HepG2 (cell line): ENCODE results near the gene FBXO10. TPM values are rescaled to one million over a fixed set of nuclear protein-coding genes. Genes with fewer than 3 reads are reported as not detected.
A peak's percentile ranks its signal among the peaks of the same experiment; 100 is the strongest.

Experiments used
- ERF ChIP-seq: IDR thresholded peaks from 2 replicates; pipeline ENCODE4 v1.6.1; 2018; ENCODE audit warnings: missing biosample characterization, missing genetic modification reagents
- NFAT5 ChIP-seq: sonication (generic); formaldehyde crosslinking; IDR thresholded peaks from 2 replicates; pipeline ENCODE4 v1.4.0; 2020; ENCODE audit warnings: missing genetic modification reagents
- PRPF4 ChIP-seq: fragments of 200-400 bp; formaldehyde crosslinking; IDR thresholded peaks from 2 replicates; pipeline ENCODE4 v1.6.1; 2016; ENCODE audit warnings: low read length, low read depth; ENCODE audit not compliant: poor library complexity, severe bottlenecking
- SETDB1 ChIP-seq: sonication (generic); formaldehyde crosslinking; IDR thresholded peaks from 2 replicates; pipeline ENCODE4 v1.5.1; 2020; ENCODE audit warnings: missing genetic modification reagents, mild to moderate bottlenecking, borderline replicate concordance
- TAF15 ChIP-seq: fragments of 200-400 bp; formaldehyde crosslinking; IDR thresholded peaks from one replicate; pipeline ENCODE4 v1.6.1; 2018; ENCODE audit warnings: mild to moderate bottlenecking, low read depth, low read length; ENCODE audit not compliant: poor library complexity, severe bottlenecking
- THAP11 ChIP-seq: IDR thresholded peaks from 2 replicates; pipeline ENCODE4 v1.6.1; 2016; ENCODE audit warnings: missing biosample characterization, missing genetic modification reagents
- ZBTB40 ChIP-seq, 2 experiments: fragments of 450-650 bp in 1 of 2; sonication (generic) in 1 of 2; formaldehyde crosslinking in 1 of 2; IDR thresholded peaks; 2 replicates each; pipeline versions ENCODE4 v1.6.1 to v1.8.0; 2016 to 2022; ENCODE audit warnings: antibody characterized with exemption in 1 of 2, mild to moderate bottlenecking in 1 of 2, missing genetic modification reagents in 1 of 2
- ZGPAT ChIP-seq: IDR thresholded peaks from 2 replicates; pipeline ENCODE4 v1.6.1; 2016; ENCODE audit warnings: mild to moderate bottlenecking
- ZNF674 ChIP-seq: sonication (generic); formaldehyde crosslinking; IDR thresholded peaks from 2 replicates; pipeline ENCODE4 v1.5.0; 2020; ENCODE audit warnings: low read depth, mild to moderate bottlenecking, missing genetic modification reagents
- ZNF775 ChIP-seq: sonication (generic); formaldehyde crosslinking; IDR thresholded peaks from 2 replicates; pipeline ENCODE4 v1.4.0; 2020; ENCODE audit warnings: missing genetic modification reagents, mild to moderate bottlenecking, moderate library complexity, borderline replicate concordance
- polyA plus RNA-seq, 8 experiments: library from polyadenylated mRNA; depleted of rRNA in 3 of 8; stranded (reverse) in 7 of 8; unstranded in 1 of 8; fragments of >200 nt; fragmentation: Illumina TruSeq in 4 of 8; extraction: Trizol in 4 of 8; gene quantifications; 2 replicates each; pipeline versions ENCODE4 v1.2.1 to v1.2.3, GENCODE V29; 2011 to 2016; ENCODE audit warnings: low read depth in 4 of 8, missing spikeins in 1 of 8, mixed read lengths in 1 of 8; ENCODE audit not compliant: insufficient read depth in 1 of 8
- total RNA-seq, 5 experiments: library from RNA; depleted of rRNA; stranded (reverse); fragments of >200 nt; fragmentation: Illumina TruSeq; extraction: Trizol; gene quantifications; 2 replicates each; pipeline ENCODE4 v1.2.3, GENCODE V29; 2016; ENCODE audit warnings: low read depth in 1 of 5

Gene FBXO10
- total and polyA plus RNA-seq, 2 of the 13 experiments (the other 11 are each of a cell fraction or from before 2014, with no cell fraction given): 3.1 to 5.1 TPM

- TF ChIP-seq NFAT5 (CRISPR knock-in tag) (peak; percentile 14; the same call in 1 of the 2 replicates), TAF15 (no peak), PRPF4 (no peak), THAP11 (CRISPR knock-in tag) (peak; percentile 72), ZNF674 (CRISPR knock-in tag) (no peak), ZNF775 (no peak), SETDB1 (CRISPR knock-in tag) (no peak), ERF (CRISPR knock-in tag) (peak; percentile 86), ZGPAT (peak; percentile 77), ZBTB40 (IDR thresholded peaks at IDR 0.05) (no peak), ZBTB40 (CRISPR knock-in tag; IDR thresholded peaks at IDR 0.05) (peak; percentile 74)
Observed at GRCh38 chr9:37508135-37508833, 67.9 kb downstream of the FBXO10 start (continued).
